Caco-2 (cell line): ENCODE measurements around the gene RERE. TPM values are rescaled to one million over a fixed set of nuclear protein-coding genes. Genes with fewer than 3 reads are reported as not detected.

Experiments
- BruUV-seq: library from RNA; stranded (reverse); fragments of 400-500 nt; replicated peaks from 2 replicates; lab custom pipeline; 2021; lab: Mats Ljungman, UMichigan
- CTCF ChIA-PET: fragments of 300-600 bp; sonication (Branson Sonifier 250); formaldehyde crosslinking; loops from one replicate; lab custom pipeline; 2022; ENCODE audit warnings: antibody characterized with exemption; lab: Charles Lee
- POLR2A ChIA-PET: fragments of 300-600 bp; sonication (Branson Sonifier 250); formaldehyde crosslinking; loops from one replicate; lab custom pipeline; 2022; ENCODE audit warnings: antibody characterized with exemption; lab: Charles Lee
- DNase-seq, 2 experiments: peaks; one replicate each; pipeline versions ENCODE4 v3.0.0 to v3.0.0-alpha.2; 2020 to 2022
- H3K27me3 ChIP-seq: replicated peaks from 2 replicates; pipeline ENCODE4 v1.6.0; 2011; ENCODE audit warnings: low read length; ENCODE audit not compliant: control insufficient read depth, insufficient read depth
- H3K36me3 ChIP-seq: 2 replicates; pipeline ENCODE4 v1.5.1; 2011; ENCODE audit warnings: low read length; ENCODE audit not compliant: control insufficient read depth, insufficient read depth
- H3K4me1 ChIP-seq: fragments of 250-450 bp; sonication (Bioruptor Pico); 2 replicates; pipeline ENCODE4 v1.5.1; 2020; ENCODE audit warnings: mild to moderate bottlenecking
- H3K4me3 ChIP-seq: 2 replicates; pipeline ENCODE4 v1.5.1; 2011; ENCODE audit warnings: low read depth, mild to moderate bottlenecking, control low read depth, low read length
- H3K9me3 ChIP-seq: fragments of 250-450 bp; sonication (Bioruptor Pico); 2 replicates; pipeline ENCODE4 v1.5.1; 2020; ENCODE audit warnings: mild to moderate bottlenecking, moderate library complexity
- H3K27ac Mint-ChIP-seq: one replicate; pipeline ENCODE4 v1.8.0; 2022; ENCODE audit warnings: mixed read lengths; ENCODE audit not compliant: unreplicated experiment
- H3K27me3 Mint-ChIP-seq: one replicate; pipeline ENCODE4 v1.8.0; 2022; ENCODE audit warnings: mixed read lengths; ENCODE audit not compliant: insufficient read depth, unreplicated experiment
- H3K36me3 Mint-ChIP-seq: one replicate; pipeline ENCODE4 v1.8.0; 2022; ENCODE audit warnings: mild to moderate bottlenecking, mixed read lengths; ENCODE audit not compliant: insufficient read depth, unreplicated experiment
- H3K4me1 Mint-ChIP-seq: one replicate; pipeline ENCODE4 v1.8.0; 2022; ENCODE audit warnings: low read depth, mixed read lengths; ENCODE audit not compliant: unreplicated experiment
- H3K4me3 Mint-ChIP-seq: one replicate; pipeline ENCODE4 v1.8.0; 2022; ENCODE audit warnings: mild to moderate bottlenecking, moderate library complexity, mixed read lengths; ENCODE audit not compliant: unreplicated experiment
- H3K9me3 Mint-ChIP-seq: one replicate; pipeline ENCODE4 v1.8.0; 2022; ENCODE audit warnings: mixed read lengths; ENCODE audit not compliant: unreplicated experiment
- intact Hi-C: fragments of 100-400 bp; cut with micrococcal nuclease; formaldehyde crosslinking; loops from one replicate; pipeline ENCODE4 v1.10.0; 2022; ENCODE audit not compliant: unreplicated experiment
- total RNA-seq: library from RNA; stranded (reverse); gene quantifications from 2 replicates; pipeline ENCODE4 v1.2.3, GENCODE V29; 2022
- TF ChIP-seq, protein P1 (sequence below), 2 experiments: fragments of 200-600 bp in 1 of 2; IDR thresholded peaks; 1 replicate in 1 of 2; 2 replicates in 1 of 2; pipeline versions ENCODE4 v1.5.1 to v1.8.0; 2011 to 2022; ENCODE audit warnings: antibody characterized with exemption in 1 of 2, control low read depth in 1 of 2, inconsistent platforms in 1 of 2, low read depth in 1 of 2, low read length in 1 of 2, mild to moderate bottlenecking in 1 of 2, moderate library complexity in 1 of 2; ENCODE audit not compliant: insufficient read depth in 1 of 2, severe bottlenecking in 1 of 2, unreplicated experiment in 1 of 2

RERE gene
- total RNA-seq, 1 experiment from 2014 or later: 85.2 TPM

DNA sequence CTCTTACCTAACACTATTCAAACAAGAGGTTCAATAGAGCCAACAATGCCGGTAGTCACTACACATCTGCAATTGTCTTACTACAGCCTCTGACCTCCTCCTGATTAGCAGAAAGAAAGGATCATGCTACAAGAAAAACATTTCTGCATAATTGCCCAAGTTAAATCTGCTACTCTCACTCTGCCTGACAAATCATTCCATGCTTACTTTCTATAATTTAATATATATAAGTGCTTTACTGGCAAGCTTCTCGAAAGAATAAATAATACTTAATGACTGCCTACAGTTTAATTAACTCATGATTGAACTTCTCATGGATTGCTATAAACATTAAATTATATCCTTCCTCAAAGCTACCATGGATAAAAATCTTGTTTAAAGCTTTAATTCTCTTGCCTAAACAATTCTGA, 343.5 kb downstream of the RERE start:
- peaks cover 1% of the 10 kb centered on the region for H3K4me1 Mint-ChIP-seq
- POLR2A ChIA-PET: no interaction called here

DNA sequence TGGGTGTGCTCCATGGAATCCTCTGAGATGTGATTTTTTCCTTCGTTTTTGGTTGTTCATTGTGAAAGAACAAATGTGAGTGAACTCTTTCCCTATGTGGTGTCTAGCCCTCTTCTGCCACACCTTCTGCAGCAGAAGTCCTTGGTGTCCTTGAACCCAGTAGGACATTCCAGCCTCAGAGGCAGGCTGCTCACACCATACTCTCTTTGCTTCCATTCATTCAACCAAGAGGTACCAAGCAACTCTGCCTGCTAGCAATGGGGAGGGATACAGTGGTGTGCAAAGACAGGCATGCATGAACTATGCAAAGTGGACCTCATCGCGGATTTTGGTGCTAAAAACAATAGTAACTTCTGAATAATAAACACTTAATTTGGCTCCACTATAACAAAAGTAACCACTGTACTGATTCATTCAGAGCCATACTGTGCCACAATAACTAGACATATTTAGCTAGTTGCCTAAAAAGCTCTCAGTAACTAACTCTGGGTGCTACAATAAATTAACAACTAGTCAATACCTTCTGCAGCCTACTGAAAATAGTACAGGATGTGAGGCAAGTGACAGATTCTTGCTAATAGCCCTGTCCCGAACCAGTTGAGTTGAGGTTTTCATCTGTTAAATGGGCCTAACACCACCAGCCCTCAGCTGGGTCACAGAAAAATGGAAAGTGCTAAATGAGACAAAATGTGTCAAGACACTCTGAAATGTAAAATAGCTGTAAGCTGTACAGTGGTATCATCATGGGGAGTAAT, 344.1 kb downstream of the RERE start:
- Histone ChIP-seq H3K27me3 (no peaks in the 10 kb centered on the region), H3K36me3 (no peaks in the 10 kb centered on the region), H3K4me3 (no peak overlapping the region), H3K4me1 (0 out of 2 replicates have a peak, but pooled peaks cover 7% of the 10 kb centered on the region), H3K9me3 (no peaks in the 10 kb centered on the region)
- CTCF ChIA-PET: no interaction called here
- H3K27ac Mint-ChIP-seq: no peak overlapping the region
- no peak overlapping the region for H3K4me3 Mint-ChIP-seq
- no peak for DNase-seq
- peaks cover 7% of the 10 kb centered on the region for H3K4me1 Mint-ChIP-seq
- TF ChIP-seq, protein P1, sequence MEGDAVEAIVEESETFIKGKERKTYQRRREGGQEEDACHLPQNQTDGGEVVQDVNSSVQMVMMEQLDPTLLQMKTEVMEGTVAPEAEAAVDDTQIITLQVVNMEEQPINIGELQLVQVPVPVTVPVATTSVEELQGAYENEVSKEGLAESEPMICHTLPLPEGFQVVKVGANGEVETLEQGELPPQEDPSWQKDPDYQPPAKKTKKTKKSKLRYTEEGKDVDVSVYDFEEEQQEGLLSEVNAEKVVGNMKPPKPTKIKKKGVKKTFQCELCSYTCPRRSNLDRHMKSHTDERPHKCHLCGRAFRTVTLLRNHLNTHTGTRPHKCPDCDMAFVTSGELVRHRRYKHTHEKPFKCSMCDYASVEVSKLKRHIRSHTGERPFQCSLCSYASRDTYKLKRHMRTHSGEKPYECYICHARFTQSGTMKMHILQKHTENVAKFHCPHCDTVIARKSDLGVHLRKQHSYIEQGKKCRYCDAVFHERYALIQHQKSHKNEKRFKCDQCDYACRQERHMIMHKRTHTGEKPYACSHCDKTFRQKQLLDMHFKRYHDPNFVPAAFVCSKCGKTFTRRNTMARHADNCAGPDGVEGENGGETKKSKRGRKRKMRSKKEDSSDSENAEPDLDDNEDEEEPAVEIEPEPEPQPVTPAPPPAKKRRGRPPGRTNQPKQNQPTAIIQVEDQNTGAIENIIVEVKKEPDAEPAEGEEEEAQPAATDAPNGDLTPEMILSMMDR (IDR thresholded peaks at IDR 0.05; ENCODE audit: insufficient read depth in 1 of 2, low read depth in 1 of 2, low read length in 1 of 2, severe bottlenecking in 1 of 2, unreplicated experiment in 1 of 2): no peak
- intact Hi-C loops: no loop called here
- POLR2A ChIA-PET: no interaction called here
- H3K27me3 Mint-ChIP-seq: no peaks in the 10 kb centered on the region
- peaks cover 10% of the 10 kb centered on the region for H3K36me3 Mint-ChIP-seq
- no peaks in the 10 kb centered on the region for H3K9me3 Mint-ChIP-seq
- BruUV-seq: no TSS peak

More for the DNA sequence above, 343.5 kb downstream of the RERE start:
- intact Hi-C loops: no loop called here
- Mint-ChIP-seq H3K4me3 (no peak overlapping the region), H3K9me3 (no peaks in the 10 kb centered on the region), H3K36me3 (peaks cover 10% of the 10 kb centered on the region), H3K27me3 (no peaks in the 10 kb centered on the region), H3K27ac (no peak overlapping the region)
- no TSS peak for BruUV-seq
- no peaks in the 10 kb centered on the region for H3K9me3 ChIP-seq
- 0 out of 2 replicates have a peak, but pooled peaks cover 7% of the 10 kb centered on the region for H3K4me1 ChIP-seq
- H3K27me3 ChIP-seq: no peaks in the 10 kb centered on the region
- CTCF ChIA-PET: no interaction called here
- no peak overlapping the region for H3K4me3 ChIP-seq
- DNase-seq: no peak
- TF ChIP-seq, protein P1 (IDR thresholded peaks at IDR 0.05; ENCODE audit: insufficient read depth in 1 of 2, low read depth in 1 of 2, low read length in 1 of 2, severe bottlenecking in 1 of 2, unreplicated experiment in 1 of 2): no peak
- no peaks in the 10 kb centered on the region for H3K36me3 ChIP-seq

DNA sequence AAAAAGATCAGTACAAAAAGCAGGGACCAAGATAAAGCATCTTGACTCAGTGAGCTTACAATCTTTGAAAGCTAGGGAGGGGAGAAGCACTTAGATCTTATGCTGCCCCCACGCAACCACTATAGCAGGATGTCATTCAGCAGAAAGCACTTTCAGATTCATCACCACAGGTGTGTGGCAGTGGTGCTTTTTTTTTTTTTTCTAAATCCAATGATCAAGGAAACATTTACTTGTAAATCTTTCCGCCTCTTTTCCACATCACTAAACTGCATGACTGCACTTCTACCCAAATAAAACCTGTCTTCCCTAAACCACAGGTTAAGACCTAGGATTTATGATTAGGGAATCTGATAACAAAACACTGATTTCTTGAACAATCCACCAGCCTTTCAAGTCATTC, 344.8 kb downstream of the RERE start:
- POLR2A ChIA-PET: no interaction called here
- H3K4me3 Mint-ChIP-seq: no peak overlapping the region
- no peaks in the 10 kb centered on the region for H3K27me3 ChIP-seq
- H3K9me3 ChIP-seq: no peaks in the 10 kb centered on the region
- no peak for DNase-seq
- BruUV-seq: no TSS peak
- no peaks in the 10 kb centered on the region for H3K36me3 ChIP-seq
- TF ChIP-seq, protein P1 (IDR thresholded peaks at IDR 0.05; ENCODE audit: insufficient read depth in 1 of 2, low read depth in 1 of 2, low read length in 1 of 2, severe bottlenecking in 1 of 2, unreplicated experiment in 1 of 2): no peak
- peaks cover 7% of the 10 kb centered on the region for H3K4me1 Mint-ChIP-seq
- CTCF ChIA-PET: no interaction called here
- no peak overlapping the region for H3K4me3 ChIP-seq
- H3K4me1 ChIP-seq: 0 out of 2 replicates have a peak, but pooled peaks cover 7% of the 10 kb centered on the region
- no peaks in the 10 kb centered on the region for H3K9me3 Mint-ChIP-seq
- H3K27ac Mint-ChIP-seq: no peak overlapping the region
- H3K27me3 Mint-ChIP-seq: no peaks in the 10 kb centered on the region
- intact Hi-C loops: no loop called here
- peaks cover 10% of the 10 kb centered on the region for H3K36me3 Mint-ChIP-seq
